ENCODE results near the gene TSHZ2.

- TF ChIP-seq EZH2phosphoT487 (IDR thresholded peaks at IDR 0.05; ENCODE audit: borderline replicate concordance) (no peak), POLR2AphosphoS5 (IDR thresholded peaks at IDR 0.05; ENCODE audit: low read depth, low read length) (no peak)
Observed at GRCh38 chr20:53036992-53037391, 64.8 kb downstream of the TSHZ2 start.

Measured in HCT116 (cell line).